Endothelial cell (in vitro differentiated cells): ENCODE measurements around the gene LTO1. TPM values are rescaled to one million over a fixed set of nuclear protein-coding genes. Genes with fewer than 3 reads are reported as not detected.

Experiments
- DNase-seq: peaks from one replicate; pipeline ENCODE4 v3.0.0; 2021; ENCODE audit warnings: low spot score
- H3K27ac Mint-ChIP-seq: one replicate; pipeline ENCODE4 v1.8.0; 2021; ENCODE audit warnings: mixed read lengths, inconsistent platforms; ENCODE audit not compliant: unreplicated experiment
- H3K27me3 Mint-ChIP-seq: one replicate; pipeline ENCODE4 v1.8.0; 2021; ENCODE audit warnings: mild to moderate bottlenecking, moderate library complexity, mixed read lengths, inconsistent platforms; ENCODE audit not compliant: unreplicated experiment
- H3K36me3 Mint-ChIP-seq: one replicate; pipeline ENCODE4 v1.8.0; 2021; ENCODE audit warnings: mild to moderate bottlenecking, low read depth, mixed read lengths, inconsistent platforms; ENCODE audit not compliant: unreplicated experiment
- H3K4me1 Mint-ChIP-seq: one replicate; pipeline ENCODE4 v1.8.0; 2021; ENCODE audit warnings: mild to moderate bottlenecking, mixed read lengths, inconsistent platforms; ENCODE audit not compliant: unreplicated experiment
- H3K4me3 Mint-ChIP-seq: one replicate; pipeline ENCODE4 v1.8.0; 2021; ENCODE audit warnings: mild to moderate bottlenecking, mixed read lengths, inconsistent platforms; ENCODE audit not compliant: unreplicated experiment
- H3K9me3 Mint-ChIP-seq: one replicate; pipeline ENCODE4 v1.8.0; 2021; ENCODE audit warnings: mixed read lengths, inconsistent platforms; ENCODE audit not compliant: unreplicated experiment
- CTCF ChIP-seq: fragments of 200-600 bp; sonication (generic); IDR thresholded peaks from one replicate; pipeline ENCODE4 v1.5.0; 2021; ENCODE audit warnings: antibody characterized with exemption; ENCODE audit not compliant: unreplicated experiment
- total RNA-seq: library from RNA; stranded (reverse); fragmentation: NEBNext Ultra II Directional; extraction: Animal tissue kit (Norgen Biotek cat#: 25700); gene quantifications from one replicate; pipeline ENCODE4 v1.2.1, GENCODE V29; 2021; ENCODE audit not compliant: unreplicated experiment

LTO1 gene
- total RNA-seq, 1 donor from 2014 or later, result 23.3 TPM

GRCh38 chr11:69640260-69640994 lies 34.7 kb downstream of the LTO1 start:
- peak overlapping the region; percentile 90 for H3K4me3 Mint-ChIP-seq
- no peaks in the 10 kb centered on the region for H3K9me3 Mint-ChIP-seq
- H3K36me3 Mint-ChIP-seq, result no peaks in the 10 kb centered on the region
- H3K27ac Mint-ChIP-seq, result no peak overlapping the region
- peaks cover 13% of the 10 kb centered on the region for H3K4me1 Mint-ChIP-seq
- DNase-seq, result no peak
- H3K27me3 Mint-ChIP-seq, result no peaks in the 10 kb centered on the region
- TF ChIP-seq CTCF, result no peak

- no peak for TF ChIP-seq CTCF
- Mint-ChIP-seq H3K4me1 (peaks cover 13% of the 10 kb centered on the region), H3K9me3 (no peaks in the 10 kb centered on the region), H3K36me3 (no peaks in the 10 kb centered on the region), H3K27ac (no peak overlapping the region), H3K27me3 (no peaks in the 10 kb centered on the region), H3K4me3 (peak overlapping the region; percentile 90)
- DNase-seq, result no peak
Observed at GRCh38 chr11:69639831-69640230, 35.3 kb downstream of the LTO1 start.

GRCh38 chr11:69638941-69639681 lies 36.0 kb downstream of the LTO1 start:
- DNase-seq, result peak; percentile 91
- Mint-ChIP-seq H3K9me3 (no peaks in the 10 kb centered on the region), H3K4me3 (peak overlapping the region; percentile 90), H3K27me3 (peaks cover 1% of the 10 kb centered on the region), H3K36me3 (no peaks in the 10 kb centered on the region), H3K27ac (peak overlapping the region; percentile 30), H3K4me1 (peaks cover 13% of the 10 kb centered on the region)
- no peak for TF ChIP-seq CTCF

GRCh38 chr11:69637941-69638871 lies 36.9 kb downstream of the LTO1 start:
- no peak for TF ChIP-seq CTCF
- H3K9me3 Mint-ChIP-seq, result no peaks in the 10 kb centered on the region
- peak overlapping the region; percentile 87 for H3K27ac Mint-ChIP-seq
- peak overlapping the region; percentile 77 for H3K4me3 Mint-ChIP-seq
- H3K27me3 Mint-ChIP-seq, result peaks cover 3% of the 10 kb centered on the region
- peak; percentile 74 for DNase-seq
- H3K36me3 Mint-ChIP-seq, result no peaks in the 10 kb centered on the region
- H3K4me1 Mint-ChIP-seq, result peaks cover 13% of the 10 kb centered on the region
